PC-9 (cell line): ENCODE results near the gene CCDC51. TPM values are rescaled to one million over a fixed set of nuclear protein-coding genes. Genes with fewer than 3 reads are reported as not detected.

Experiments used
- BruUV-seq: library from RNA; stranded (reverse); fragments of 400-500 nt; replicated peaks from 2 replicates; lab custom pipeline; 2021; lab: Mats Ljungman, UMichigan
- CTCF ChIA-PET: fragments of 300-600 bp; sonication (Branson Sonifier 250); formaldehyde crosslinking; loops from one replicate; lab custom pipeline; 2022; ENCODE audit warnings: antibody characterized with exemption; lab: Charles Lee
- POLR2A ChIA-PET: fragments of 300-600 bp; sonication (Branson Sonifier 250); formaldehyde crosslinking; loops from one replicate; lab custom pipeline; 2022; ENCODE audit warnings: antibody characterized with exemption; ENCODE audit not compliant: unreplicated experiment; lab: Charles Lee
- DNase-seq, 2 experiments: peaks; one replicate each; pipeline versions ENCODE4 v3.0.0 to v3.0.0-alpha.2; 2015 to 2022; ENCODE audit warnings: mixed read lengths in 1 of 2
- H2AFZ ChIP-seq: fragments of 200-600 bp; sonication (generic); 2 replicates; pipeline ENCODE4 v1.8.1; 2017; ENCODE audit warnings: antibody characterized with exemption
- H3F3A ChIP-seq: fragments of 200-600 bp; sonication (generic); 2 replicates; pipeline ENCODE4 v1.8.1; 2017; ENCODE audit warnings: antibody characterized with exemption, mild to moderate bottlenecking, low read depth; ENCODE audit not compliant: insufficient read depth
- H3K27ac ChIP-seq: fragments of 200-600 bp; sonication (generic); 2 replicates; pipeline ENCODE4 v1.6.1; 2016; ENCODE audit warnings: mixed run types
- H3K27me3 ChIP-seq: fragments of 200-600 bp; sonication (generic); 2 replicates; pipeline ENCODE4 v1.6.1; 2016; ENCODE audit warnings: low read depth, mixed run types; ENCODE audit not compliant: insufficient read depth
- H3K36me3 ChIP-seq: fragments of 200-600 bp; sonication (generic); 2 replicates; pipeline ENCODE4 v1.6.1; 2016; ENCODE audit warnings: low read depth, mixed run types
- H3K4me1 ChIP-seq: fragments of 200-600 bp; sonication (generic); replicated peaks from 2 replicates; pipeline ENCODE4 v1.6.1; 2016; ENCODE audit warnings: mixed run types; ENCODE audit not compliant: insufficient read depth
- H3K4me2 ChIP-seq: fragments of 200-600 bp; sonication (generic); 2 replicates; pipeline ENCODE4 v1.6.1; 2017; ENCODE audit warnings: mixed run types
- H3K4me3 ChIP-seq: fragments of 200-600 bp; sonication (generic); 2 replicates; pipeline ENCODE4 v1.6.1; 2016; ENCODE audit warnings: mixed run types
- H3K79me2 ChIP-seq: fragments of 200-600 bp; sonication (generic); 2 replicates; pipeline ENCODE4 v1.6.1; 2017; ENCODE audit warnings: low read depth, mixed run types
- H3K9me2 ChIP-seq: fragments of 200-600 bp; sonication (generic); 2 replicates; pipeline ENCODE4 v1.8.1; 2017; ENCODE audit warnings: mild to moderate bottlenecking; ENCODE audit not compliant: insufficient read depth
- H3K9me3 ChIP-seq: fragments of 200-600 bp; sonication (generic); 2 replicates; pipeline ENCODE4 v1.8.1; 2016; ENCODE audit warnings: low read depth; ENCODE audit not compliant: insufficient read depth
- H4K20me1 ChIP-seq: fragments of 200-600 bp; sonication (generic); 2 replicates; pipeline ENCODE4 v1.8.1; 2017; ENCODE audit not compliant: insufficient read depth
- EZH2 ChIP-seq: fragments of 200-600 bp; sonication (generic); IDR thresholded peaks from 2 replicates; pipeline ENCODE4 v1.8.0; 2017; ENCODE audit warnings: antibody characterized with exemption, low read depth
- intact Hi-C: fragments of 100-400 bp; cut with micrococcal nuclease; formaldehyde crosslinking; loops from one replicate; pipeline ENCODE4 v1.10.0; 2022; ENCODE audit not compliant: unreplicated experiment
- total RNA-seq: library from RNA; stranded (reverse); gene quantifications from 2 replicates; pipeline ENCODE4 v1.2.3, GENCODE V29; 2021
- TF ChIP-seq, protein P1 (sequence below): fragments of 200-600 bp; sonication (generic); conservative IDR thresholded peaks from 2 replicates; pipeline ENCODE4 v1.6.1; 2017; ENCODE audit warnings: mixed run types, antibody characterized with exemption, mild to moderate bottlenecking, moderate library complexity

CCDC51 gene
- total RNA-seq, 1 experiment from 2014 or later: 28.5 TPM

DNA sequence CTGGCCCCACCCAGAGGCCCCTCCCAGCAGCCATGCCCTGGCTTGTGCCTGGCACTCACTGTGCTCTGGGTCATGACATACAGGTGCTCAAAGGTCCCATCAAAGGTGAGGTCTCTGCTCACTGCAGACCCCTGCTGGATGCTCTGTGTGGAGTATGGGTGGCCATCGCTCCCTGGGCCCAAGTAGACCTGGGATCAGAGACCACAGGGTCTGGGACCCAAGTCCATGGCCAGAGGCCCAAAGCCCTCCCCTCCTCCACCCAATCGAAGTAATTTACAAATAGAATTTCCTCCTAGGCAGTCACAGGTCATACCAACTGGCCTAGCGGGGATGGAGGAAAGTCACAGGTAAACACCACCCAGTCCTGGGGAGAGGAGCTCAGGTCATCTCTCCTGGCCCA, 17.6 kb downstream of the CCDC51 start:
- H3K79me2 ChIP-seq: peaks cover 13% of the 10 kb centered on the region
- H3K4me1 ChIP-seq: no peaks in the 10 kb centered on the region

DNA sequence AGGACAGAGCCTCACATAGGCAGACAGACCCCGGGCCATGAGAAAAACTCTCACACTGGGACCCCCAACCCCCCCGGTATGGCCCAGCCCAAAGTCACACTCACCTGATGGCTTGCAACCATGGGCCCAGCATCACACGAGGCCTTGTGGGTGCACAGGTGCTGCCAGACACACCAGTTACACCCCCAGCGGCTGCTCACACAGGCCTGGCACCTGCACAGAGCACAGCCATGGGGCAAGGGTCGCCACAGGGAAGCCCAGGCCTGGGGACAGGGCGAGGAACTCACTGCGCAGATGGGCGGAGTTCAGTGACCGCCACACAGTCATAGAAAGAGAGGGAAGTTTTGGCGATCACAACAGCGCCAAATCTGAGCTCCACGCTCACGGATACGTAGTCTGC, 19.4 kb downstream of the CCDC51 start:
- no TSS peak for BruUV-seq
- Histone ChIP-seq H3K9me3 (no peaks in the 10 kb centered on the region), H4K20me1 (no peaks in the 10 kb centered on the region), H3K9me2 (no peaks in the 10 kb centered on the region), H3K79me2 (no peaks in the 10 kb centered on the region), H2AFZ (no peak overlapping the region), H3F3A (no peaks in the 10 kb centered on the region), H3K4me1 (no peaks in the 10 kb centered on the region), H3K27me3 (no peaks in the 10 kb centered on the region), H3K27ac (no peak overlapping the region), H3K36me3 (no peaks in the 10 kb centered on the region), H3K4me2 (no peak overlapping the region), H3K4me3 (no peak overlapping the region)
- CTCF ChIA-PET: no interaction called here
- intact Hi-C loops: no loop called here
- DNase-seq: no peak
- TF ChIP-seq EZH2: no peak
- TF ChIP-seq, protein P1, sequence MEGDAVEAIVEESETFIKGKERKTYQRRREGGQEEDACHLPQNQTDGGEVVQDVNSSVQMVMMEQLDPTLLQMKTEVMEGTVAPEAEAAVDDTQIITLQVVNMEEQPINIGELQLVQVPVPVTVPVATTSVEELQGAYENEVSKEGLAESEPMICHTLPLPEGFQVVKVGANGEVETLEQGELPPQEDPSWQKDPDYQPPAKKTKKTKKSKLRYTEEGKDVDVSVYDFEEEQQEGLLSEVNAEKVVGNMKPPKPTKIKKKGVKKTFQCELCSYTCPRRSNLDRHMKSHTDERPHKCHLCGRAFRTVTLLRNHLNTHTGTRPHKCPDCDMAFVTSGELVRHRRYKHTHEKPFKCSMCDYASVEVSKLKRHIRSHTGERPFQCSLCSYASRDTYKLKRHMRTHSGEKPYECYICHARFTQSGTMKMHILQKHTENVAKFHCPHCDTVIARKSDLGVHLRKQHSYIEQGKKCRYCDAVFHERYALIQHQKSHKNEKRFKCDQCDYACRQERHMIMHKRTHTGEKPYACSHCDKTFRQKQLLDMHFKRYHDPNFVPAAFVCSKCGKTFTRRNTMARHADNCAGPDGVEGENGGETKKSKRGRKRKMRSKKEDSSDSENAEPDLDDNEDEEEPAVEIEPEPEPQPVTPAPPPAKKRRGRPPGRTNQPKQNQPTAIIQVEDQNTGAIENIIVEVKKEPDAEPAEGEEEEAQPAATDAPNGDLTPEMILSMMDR: no peak
- POLR2A ChIA-PET: no interaction called here

More for the DNA sequence above, 17.6 kb downstream of the CCDC51 start:
- intact Hi-C loops: no loop called here
- no peak for TF ChIP-seq EZH2
- TF ChIP-seq, protein P1: no peak
- Histone ChIP-seq H3K27ac (no peak overlapping the region), H3F3A (no peaks in the 10 kb centered on the region), H3K9me2 (no peaks in the 10 kb centered on the region), H2AFZ (no peak overlapping the region), H3K27me3 (no peaks in the 10 kb centered on the region), H4K20me1 (no peaks in the 10 kb centered on the region), H3K4me3 (no peak overlapping the region), H3K9me3 (no peaks in the 10 kb centered on the region), H3K4me2 (no peak overlapping the region), H3K36me3 (no peaks in the 10 kb centered on the region)
- ChIA-PET POLR2A (no interaction called here), CTCF (interaction anchor here (1.2 kb wide), 1 partner anchor 17 kb away, joined by 4 read pairs; the partner anchor contains the start of gene CCDC51)
- no TSS peak for BruUV-seq
- no peak for DNase-seq

DNA sequence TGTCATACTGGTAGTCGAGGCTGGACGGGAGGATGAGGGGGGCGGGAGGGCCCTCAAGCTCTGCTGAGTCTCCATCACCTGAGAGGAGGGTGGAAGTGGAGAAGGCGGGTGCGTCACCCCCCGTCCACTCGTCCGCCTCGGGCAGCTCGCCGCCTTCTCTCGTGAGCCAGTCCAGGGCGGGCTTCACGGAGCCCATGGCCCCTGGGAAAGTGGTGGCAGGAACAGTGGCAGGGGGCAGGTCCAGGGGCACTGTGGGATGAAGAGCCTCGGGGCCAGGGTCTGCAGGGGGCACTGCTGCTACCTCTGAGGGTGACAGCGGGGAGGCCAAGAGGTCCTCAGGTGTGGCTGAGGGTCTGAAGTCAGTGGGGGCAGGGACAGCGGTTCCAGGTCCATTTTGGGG, 20.3 kb downstream of the CCDC51 start:
- no peak for DNase-seq
- Histone ChIP-seq H3K4me1 (no peaks in the 10 kb centered on the region), H3K9me3 (no peaks in the 10 kb centered on the region), H3K4me2 (no peak overlapping the region), H3K36me3 (no peaks in the 10 kb centered on the region), H4K20me1 (no peaks in the 10 kb centered on the region), H2AFZ (no peak overlapping the region), H3K9me2 (no peaks in the 10 kb centered on the region), H3K4me3 (no peak overlapping the region), H3K27ac (no peak overlapping the region), H3K79me2 (no peaks in the 10 kb centered on the region), H3K27me3 (no peaks in the 10 kb centered on the region), H3F3A (no peaks in the 10 kb centered on the region)
- ChIA-PET POLR2A (no interaction called here), CTCF (interaction anchor here (0.7 kb wide), 1 partner anchor 20 kb away, joined by 3 read pairs; no protein-coding TSS in a partner anchor)
- no TSS peak for BruUV-seq
- TF ChIP-seq, protein P1: no peak
- TF ChIP-seq EZH2: no peak
- intact Hi-C loops: no loop called here
